K562 (cell line): ENCODE measurements around the gene NBEA. TPM values are rescaled to one million over a fixed set of nuclear protein-coding genes. Genes with fewer than 3 reads are reported as not detected.

Source experiments
- ATAC-seq: fragments of 200-7000 bp; cut with Tn5 transposase; 3 replicates; pipeline ENCODE4 v1.9.1; 2020; ENCODE audit warnings: moderate library complexity
- BruUV-seq: library from RNA; stranded (reverse); fragments of 400-500 nt; replicated peaks from 2 replicates; lab custom pipeline; 2021; lab: Mats Ljungman, UMichigan
- CTCF ChIA-PET: fragments of 300-600 bp; formaldehyde crosslinking; extraction: SDS; loops from one replicate; lab custom pipeline; 2021; ENCODE audit warnings: low intra/inter-chr PET ratio; lab: Yijun Ruan, JAX
- POLR2A ChIA-PET: fragments of 300-600, 350-650 bp; sonication (Branson Sonifier 250); formaldehyde crosslinking; extraction: SDS; loops from one replicate; lab custom pipeline; 2021; ENCODE audit warnings: antibody characterized with exemption, inconsistent platforms; lab: Yijun Ruan, JAX
- DNase-seq, 4 experiments: peaks; one replicate each; pipeline versions ENCODE4 v3.0.0 to v3.0.0-alpha.2; 2011 to 2018; ENCODE audit warnings: low spot score in 3 of 4, mixed read lengths in 3 of 4; ENCODE audit errors: extremely low read depth in 1 of 4
- FAIRE-seq: peaks from 2 replicates; lab custom pipeline; 2011; peaks lifted over from hg19 to GRCh38; lab: Jason Lieb, UNC
- H2AFZ ChIP-seq: 2 replicates; pipeline ENCODE4 v1.6.0; 2011; ENCODE audit warnings: low read depth, low read length, control low read depth, inconsistent platforms
- H3K27ac ChIP-seq: fragments of 200-600 bp; 3 replicates; pipeline ENCODE4 v1.8.0; 2011; ENCODE audit warnings: low read depth, mild to moderate bottlenecking, control low read depth, inconsistent platforms, low read length, moderate library complexity, mixed read lengths; ENCODE audit errors: extremely low read depth
- H3K27me3 ChIP-seq, 2 experiments: fragments of 300-600 bp in 1 of 2; 2 replicates in 1 of 2; 3 replicates in 1 of 2; pipeline versions ENCODE4 v1.6.0 to v1.8.0; 2011; ENCODE audit warnings: inconsistent platforms in 2 of 2, low read length in 2 of 2, mild to moderate bottlenecking in 1 of 2, mixed read lengths in 1 of 2, moderate library complexity in 1 of 2; ENCODE audit not compliant: control insufficient read depth in 2 of 2, insufficient read depth in 2 of 2
- H3K36me3 ChIP-seq: fragments of 300-600 bp; 3 replicates; pipeline ENCODE4 v1.8.0; 2011; ENCODE audit warnings: mild to moderate bottlenecking, low read length, inconsistent platforms; ENCODE audit not compliant: control insufficient read depth, insufficient read depth
- H3K4me1 ChIP-seq, 2 experiments: fragments of 200-600 bp in 1 of 2; replicated peaks in 1 of 2; 2 replicates in 1 of 2; 3 replicates in 1 of 2; pipeline versions ENCODE4 v1.5.1 to v1.8.0; 2011; ENCODE audit warnings: inconsistent platforms in 2 of 2, low read length in 2 of 2, mild to moderate bottlenecking in 1 of 2, mixed read lengths in 1 of 2, moderate library complexity in 1 of 2; ENCODE audit not compliant: control insufficient read depth in 2 of 2, insufficient read depth in 2 of 2
- H3K4me2 ChIP-seq: 2 replicates; pipeline ENCODE4 v1.6.1; 2011; ENCODE audit warnings: low read length, control low read depth, inconsistent platforms, mixed read lengths; ENCODE audit not compliant: insufficient read depth
- H3K4me3 ChIP-seq: fragments of 200-600 bp; sonication (generic), shearing (Covaris generic); 2 replicates; pipeline ENCODE4 v1.5.1; 2016; ENCODE audit warnings: control low read depth, inconsistent platforms
- H3K79me2 ChIP-seq: fragments of 200-600 bp; 3 replicates; pipeline ENCODE4 v1.8.0; 2011; ENCODE audit warnings: low read length, inconsistent platforms; ENCODE audit not compliant: control insufficient read depth, insufficient read depth
- H3K9ac ChIP-seq, 2 experiments: 2 replicates each; pipeline versions ENCODE4 v1.6.0 to v1.6.1; 2011; ENCODE audit warnings: low read depth in 2 of 2, low read length in 2 of 2, control low read depth in 1 of 2, inconsistent platforms in 1 of 2, mild to moderate bottlenecking in 1 of 2, mixed read lengths in 1 of 2; ENCODE audit not compliant: insufficient read depth in 1 of 2
- H3K9me1 ChIP-seq: one replicate; pipeline ENCODE4 v1.6.0; 2011; ENCODE audit warnings: inconsistent platforms, mild to moderate bottlenecking, low read length, moderate library complexity; ENCODE audit not compliant: control insufficient read depth, insufficient read depth
- H3K9me3 ChIP-seq: replicated peaks from 2 replicates; pipeline ENCODE4 v1.5.1; 2011; ENCODE audit warnings: low read depth, low read length, inconsistent platforms; ENCODE audit not compliant: control insufficient read depth, insufficient read depth
- H4K20me1 ChIP-seq: replicated peaks from 2 replicates; pipeline ENCODE4 v1.6.1; 2011; ENCODE audit warnings: low read length, inconsistent platforms, mixed read lengths; ENCODE audit not compliant: control insufficient read depth, insufficient read depth
- CREB3L1 ChIP-seq: fragments of 450-650 bp; IDR thresholded peaks from 2 replicates; pipeline ENCODE4 v1.6.1; 2014; ENCODE audit warnings: low read depth, mild to moderate bottlenecking, moderate library complexity, borderline replicate concordance
- GABPB1 ChIP-seq: sonication (generic); formaldehyde crosslinking; IDR thresholded peaks from 2 replicates; pipeline ENCODE4 v1.8.0; 2022; ENCODE audit warnings: mild to moderate bottlenecking, missing genetic modification reagents
- HMG20B ChIP-seq: fragments of 250-450 bp; sonication (Bioruptor Pico); IDR thresholded peaks from 2 replicates; pipeline ENCODE4 v1.5.0; 2021; ENCODE audit warnings: mild to moderate bottlenecking
- OTX1 ChIP-seq: fragments of 450-650 bp; formaldehyde crosslinking; IDR thresholded peaks from 2 replicates; pipeline ENCODE4 v1.4.0; 2022; ENCODE audit warnings: mild to moderate bottlenecking
- PRPF4 ChIP-seq: fragments of 200-400 bp; formaldehyde crosslinking; IDR thresholded peaks from one replicate; pipeline ENCODE4 v1.6.1; 2017; ENCODE audit warnings: low read length, low read depth, mild to moderate bottlenecking; ENCODE audit not compliant: insufficient read depth, poor library complexity, severe bottlenecking
- RBM15 ChIP-seq: fragments of 200-400 bp; formaldehyde crosslinking; IDR thresholded peaks from 2 replicates; pipeline ENCODE4 v1.6.1; 2018; ENCODE audit warnings: mild to moderate bottlenecking, low read length, moderate library complexity; ENCODE audit not compliant: insufficient read depth
- RNF2 ChIP-seq: sonication (generic); IDR thresholded peaks from 2 replicates; pipeline ENCODE4 v1.6.1; 2016
- STAT5B ChIP-seq: fragments of 250-450 bp; sonication (Bioruptor Pico); IDR thresholded peaks from 2 replicates; pipeline ENCODE4 v1.8.0; 2021; ENCODE audit warnings: mild to moderate bottlenecking, inconsistent platforms
- ZNF280B ChIP-seq: fragments of 250-450 bp; sonication (Bioruptor Pico); IDR thresholded peaks from 2 replicates; pipeline ENCODE4 v1.5.1; 2021; ENCODE audit warnings: mild to moderate bottlenecking
- ZNF668 ChIP-seq: fragments of 250-450 bp; sonication (Bioruptor Pico); IDR thresholded peaks from 2 replicates; pipeline ENCODE4 v1.8.0; 2022; ENCODE audit warnings: mild to moderate bottlenecking, inconsistent platforms
- ZSCAN32 ChIP-seq: fragments of 450-650 bp; formaldehyde crosslinking; IDR thresholded peaks from 2 replicates; pipeline ENCODE4 v1.4.0; 2020; ENCODE audit warnings: mild to moderate bottlenecking, moderate library complexity
- WGBS: fragments of 100-300 bp; shearing (Covaris generic); methylation state at CpG from one replicate; pipeline ENCODE4 v1.1.6; 2016; ENCODE audit warnings: low coverage, mixed read lengths; ENCODE audit not compliant: insufficient coverage; ENCODE audit errors: missing lambda C conversion rate; 5-methylcytosine and 5-hydroxymethylcytosine counted together
- in situ Hi-C: fragments of 300-500 bp; cut with MboI; formaldehyde crosslinking; loops from 4 replicates; pipeline ENCODE4 v1.15.0; 2018; ENCODE audit warnings: inconsistent platforms, mixed read lengths
- intact Hi-C: fragments of 100-400 bp; cut with micrococcal nuclease; formaldehyde crosslinking; loops from 2 replicates; pipeline ENCODE4 v1.14.2; 2022
- polyA plus RNA-seq, 8 experiments: library from polyadenylated mRNA; depleted of rRNA in 4 of 8; stranded (reverse) in 5 of 8; unstranded in 3 of 8; fragments of >200 nt; fragmentation: Nextera tagmentation in 2 of 8; fragmentation: Illumina TruSeq in 1 of 8; extraction: Ambion mirVana in 2 of 8; extraction: Trizol in 1 of 8; gene quantifications; 2 replicates each; pipeline versions ENCODE4 v1.2.1 to v1.2.3, GENCODE V29; 2011 to 2014; ENCODE audit warnings: inconsistent platforms in 1 of 8, missing spikeins in 1 of 8
- total RNA-seq, 7 experiments: library from RNA; depleted of rRNA in 6 of 7; stranded (reverse); fragments of >200 nt in 6 of 7; fragmentation: Illumina TruSeq in 2 of 7; extraction: Trizol in 2 of 7; gene quantifications; 2 replicates each; pipeline versions ENCODE4 v1.2.1 to v1.2.3, GENCODE V29; 2011 to 2021; ENCODE audit warnings: low replicate concordance in 1 of 7

The NBEA gene
- total and polyA plus RNA-seq, 9 of the 15 experiments (the other 6 are each of a cell fraction or from before 2014, with no cell fraction given), result 0.03 to 0.94 (median 0.05) TPM; not detected in 2

DNA sequence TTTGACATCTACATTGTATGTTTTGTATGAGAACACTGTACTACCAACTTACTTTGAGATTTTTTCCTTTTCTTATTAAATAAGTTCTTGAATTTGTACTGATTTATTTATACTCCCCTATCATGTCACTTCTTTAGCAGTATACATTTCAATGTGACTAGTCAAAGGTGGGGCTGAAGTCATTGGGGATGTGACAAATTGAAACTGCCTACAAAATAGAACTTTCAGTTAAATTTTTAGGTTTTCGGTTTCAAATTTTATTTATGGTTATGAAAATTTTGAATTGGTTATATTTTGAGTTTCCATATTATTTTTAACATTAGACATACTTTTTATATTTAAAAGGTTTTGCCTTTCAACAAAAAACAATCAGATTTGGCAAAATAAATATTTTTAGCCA is 221.6 kb downstream of the NBEA start:
- BruUV-seq, result no TSS peak
- FAIRE-seq, result no peak
- in situ Hi-C loops, result loop anchor here (25.0 kb wide), 1 partner anchor 1226 kb away; no protein-coding TSS in a partner anchor
- Histone ChIP-seq H3K36me3 (no peaks in the 10 kb centered on the region), H3K4me1 (no peaks in the 10 kb centered on the region), H3K27ac (no peak overlapping the region), H3K27me3 (no peaks in the 10 kb centered on the region), H3K79me2 (no peaks in the 10 kb centered on the region), H3K9me3 (no peaks in the 10 kb centered on the region), H3K9ac (no peak overlapping the region), H3K4me2 (no peak overlapping the region), H2AFZ (no peak overlapping the region), H4K20me1 (no peaks in the 10 kb centered on the region), H3K4me3 (no peak overlapping the region), H3K9me1 (no peaks in the 10 kb centered on the region)
- 0% methylated on average over 1 of the region's 1 CpG for WGBS
- DNase-seq, result no peak
- POLR2A ChIA-PET, result no interaction called here
- ATAC-seq, result no peak
- no peak for TF ChIP-seq RBM15
- no peak for TF ChIP-seq CREB3L1
- TF ChIP-seq GABPB1, result no peak
- no peak for TF ChIP-seq PRPF4
- no peak for TF ChIP-seq ZSCAN32
- TF ChIP-seq STAT5B (CRISPR knock-in tag), result no peak
- TF ChIP-seq ZNF668 (CRISPR knock-in tag), result no peak
- no peak for TF ChIP-seq RNF2
- no peak for TF ChIP-seq HMG20B
- TF ChIP-seq OTX1, result no peak
- TF ChIP-seq ZNF280B (CRISPR knock-in tag), result no peak
- intact Hi-C loops, result loop anchor here (2.0 to 5.0 kb wide), 2 partner anchors 559 to 1485 kb away; no protein-coding TSS in a partner anchor
- CTCF ChIA-PET, result interaction anchor here (0.6 kb wide), 2 partner anchors 931 to 1233 kb away, joined by 3 read pairs; no protein-coding TSS in a partner anchor
